Ovary (tissue), 9 donors: ENCODE measurements around the gene DDX51. TPM values are rescaled to one million over a fixed set of nuclear protein-coding genes. Genes with fewer than 3 reads are reported as not detected.
A peak's percentile ranks its signal among the peaks of the same experiment; 100 is the strongest.

Source experiments
- DNase-seq, 5 donors: peaks; one replicate each; pipeline ENCODE4 v3.0.0-alpha.2; 2019 to 2020
- H3K27ac ChIP-seq, 2 donors: fragments of 200-600 bp; one replicate each; pipeline versions ENCODE4 v1.5.1 to v1.8.0; 2019 to 2022
- H3K27me3 ChIP-seq: fragments of 200-600 bp; one replicate; pipeline ENCODE4 v1.8.0; 2022
- H3K36me3 ChIP-seq: fragments of 200-600 bp; sonication (generic); one replicate; pipeline ENCODE4 v1.5.1; 2019
- H3K4me1 ChIP-seq: one replicate; pipeline ENCODE4 v1.8.1; 2013; ENCODE audit warnings: mild to moderate bottlenecking, moderate library complexity; ENCODE audit not compliant: insufficient read depth
- H3K4me3 ChIP-seq: fragments of 200-600 bp; sonication (generic); one replicate; pipeline ENCODE4 v1.5.1; 2017
- H3K9me3 ChIP-seq, 2 donors: fragments of 200-600 bp in 1 of 2; sonication (generic) in 1 of 2; one replicate each; pipeline versions ENCODE4 v1.5.1 to v1.8.1; 2013 to 2019; ENCODE audit warnings: mild to moderate bottlenecking in 1 of 2, moderate library complexity in 1 of 2
- EP300 ChIP-seq: sonication (generic); formaldehyde crosslinking; IDR thresholded peaks from one replicate; pipeline ENCODE4 v1.6.1; 2017; ENCODE audit warnings: antibody characterized with exemption
- POLR2A ChIP-seq: fragments of 450-650 bp; IDR thresholded peaks from one replicate; pipeline ENCODE4 v1.6.1; 2017; ENCODE audit warnings: antibody characterized with exemption, mild to moderate bottlenecking, moderate library complexity
- WGBS, 3 donors: extraction: QIAGEN DNeasy Blood & Tissue Kit in 1 of 3; methylation state at CpG; one replicate each; pipeline versions ENCODE4 v1.1.5 to v1.1.7; 2013 to 2017; 5-methylcytosine and 5-hydroxymethylcytosine counted together
- intact Hi-C, 4 donors: fragments of 100-400 bp; cut with DNase I; formaldehyde crosslinking; loops; one replicate each; pipeline versions ENCODE4 v1.11.0 to v1.15.1; 2022 to 2023
- polyA plus RNA-seq, 2 donors: library from polyadenylated mRNA; stranded (reverse); fragments of 200-250 nt in 1 of 2; fragments of 350-450 nt in 1 of 2; fragmentation: Illumina TruSeq in 1 of 2; extraction: RNeasy Lipid Tissue Mini Kit (QIAGEN cat#74804) in 1 of 2; gene quantifications; one replicate each; pipeline ENCODE4 v1.2.3, GENCODE V29; 2013 to 2014
- total RNA-seq, 7 donors: library from RNA; depleted of rRNA in 2 of 7; stranded (reverse); fragments of >200 nt in 2 of 7; fragmentation: NEBNext Ultra II Directional in 3 of 7; extraction: Animal tissue kit (Norgen Biotek cat#: 25700) in 3 of 7; gene quantifications; one replicate each; pipeline versions ENCODE4 v1.1.0 to v1.2.4, GENCODE V29; 2016 to 2023
- TF ChIP-seq, protein P1 (sequence below), 3 donors: fragments of 450-650 bp in 2 of 3; fragments of 200-600 bp in 1 of 3; IDR thresholded peaks; one replicate each; pipeline versions ENCODE4 v1.5.1 to v1.8.0; 2016 to 2022; ENCODE audit warnings: antibody characterized with exemption in 3 of 3, mild to moderate bottlenecking in 1 of 3
- donor health status: DM: no; HTN: no; CAD: no; lungs with moderate emphysema.
- donor health status: DM: no; HTN: no; CAD: no.
- donor health status: Bipolar disorder and iron deficiency.
- donor health status: DM: yes; HTN: yes; CAD: no.
- donor health status: DM: no; HTN: no; CAD: no.
- donor health status: DM: yes; HTN: yes; CAD: no.

The DDX51 gene
- total and polyA plus RNA-seq, 9 donors = 10.0 to 26.2 (median 21.8) TPM

DNA sequence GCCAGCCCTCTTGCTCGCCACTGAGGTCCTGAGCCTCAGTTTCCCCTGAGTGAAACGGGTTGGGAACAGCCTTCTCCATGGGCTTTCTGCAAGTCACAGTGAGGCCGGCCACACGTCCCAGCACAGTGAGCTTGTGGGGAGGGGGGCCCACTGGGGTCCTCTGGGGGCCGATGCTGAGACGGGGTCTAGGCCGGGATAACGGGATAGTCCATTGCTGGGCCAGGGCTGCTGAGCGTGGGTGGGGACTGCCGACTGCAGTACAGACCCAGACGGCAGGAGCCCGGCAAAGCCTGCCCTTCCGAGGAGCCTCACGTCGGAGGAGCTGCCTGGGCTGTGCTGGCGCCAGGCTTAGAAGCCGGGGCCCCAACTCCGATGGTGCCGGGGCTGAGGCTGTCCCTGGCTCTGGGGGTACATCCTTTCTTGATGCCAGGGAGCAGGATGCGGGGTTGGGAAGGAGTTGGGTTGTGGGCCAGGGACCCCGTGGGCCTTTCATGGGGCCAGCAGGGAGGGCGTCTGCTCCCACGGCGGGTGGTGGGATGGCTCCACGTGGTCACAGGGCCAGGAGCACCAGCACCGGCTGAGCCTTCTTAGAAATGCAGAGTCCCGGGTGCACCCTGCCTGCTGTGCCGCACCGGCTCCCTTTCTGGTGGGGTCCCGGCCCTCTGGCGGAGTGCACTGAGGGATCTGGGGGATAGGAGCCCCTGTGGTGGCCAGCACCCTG, 24.4 kb upstream of the DDX51 start:
- TF ChIP-seq, protein P1, sequence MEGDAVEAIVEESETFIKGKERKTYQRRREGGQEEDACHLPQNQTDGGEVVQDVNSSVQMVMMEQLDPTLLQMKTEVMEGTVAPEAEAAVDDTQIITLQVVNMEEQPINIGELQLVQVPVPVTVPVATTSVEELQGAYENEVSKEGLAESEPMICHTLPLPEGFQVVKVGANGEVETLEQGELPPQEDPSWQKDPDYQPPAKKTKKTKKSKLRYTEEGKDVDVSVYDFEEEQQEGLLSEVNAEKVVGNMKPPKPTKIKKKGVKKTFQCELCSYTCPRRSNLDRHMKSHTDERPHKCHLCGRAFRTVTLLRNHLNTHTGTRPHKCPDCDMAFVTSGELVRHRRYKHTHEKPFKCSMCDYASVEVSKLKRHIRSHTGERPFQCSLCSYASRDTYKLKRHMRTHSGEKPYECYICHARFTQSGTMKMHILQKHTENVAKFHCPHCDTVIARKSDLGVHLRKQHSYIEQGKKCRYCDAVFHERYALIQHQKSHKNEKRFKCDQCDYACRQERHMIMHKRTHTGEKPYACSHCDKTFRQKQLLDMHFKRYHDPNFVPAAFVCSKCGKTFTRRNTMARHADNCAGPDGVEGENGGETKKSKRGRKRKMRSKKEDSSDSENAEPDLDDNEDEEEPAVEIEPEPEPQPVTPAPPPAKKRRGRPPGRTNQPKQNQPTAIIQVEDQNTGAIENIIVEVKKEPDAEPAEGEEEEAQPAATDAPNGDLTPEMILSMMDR (IDR thresholded peaks at IDR 0.05) = no peak
- TF ChIP-seq EP300 (no peak), POLR2A (no peak)
- H3K9me3 ChIP-seq = no peaks in the 10 kb centered on the region
- H3K4me3 ChIP-seq = no peak overlapping the region
- no peaks in the 10 kb centered on the region for H3K4me1 ChIP-seq
- no peak overlapping the region for H3K27ac ChIP-seq
- no peaks in the 10 kb centered on the region for H3K36me3 ChIP-seq
- intact Hi-C loops = loop anchor here in 1 of 4 donors (10.0 kb wide), 1 partner anchor 236 kb away; no protein-coding TSS in a partner anchor
- no peaks in the 10 kb centered on the region for H3K27me3 ChIP-seq
- WGBS, 3 donors = 72 to 73% (median 73%) methylated on average over 24 to 31 of the region's 31 CpGs
- peak in 1 of 5 donors; percentile 11 for DNase-seq

DNA sequence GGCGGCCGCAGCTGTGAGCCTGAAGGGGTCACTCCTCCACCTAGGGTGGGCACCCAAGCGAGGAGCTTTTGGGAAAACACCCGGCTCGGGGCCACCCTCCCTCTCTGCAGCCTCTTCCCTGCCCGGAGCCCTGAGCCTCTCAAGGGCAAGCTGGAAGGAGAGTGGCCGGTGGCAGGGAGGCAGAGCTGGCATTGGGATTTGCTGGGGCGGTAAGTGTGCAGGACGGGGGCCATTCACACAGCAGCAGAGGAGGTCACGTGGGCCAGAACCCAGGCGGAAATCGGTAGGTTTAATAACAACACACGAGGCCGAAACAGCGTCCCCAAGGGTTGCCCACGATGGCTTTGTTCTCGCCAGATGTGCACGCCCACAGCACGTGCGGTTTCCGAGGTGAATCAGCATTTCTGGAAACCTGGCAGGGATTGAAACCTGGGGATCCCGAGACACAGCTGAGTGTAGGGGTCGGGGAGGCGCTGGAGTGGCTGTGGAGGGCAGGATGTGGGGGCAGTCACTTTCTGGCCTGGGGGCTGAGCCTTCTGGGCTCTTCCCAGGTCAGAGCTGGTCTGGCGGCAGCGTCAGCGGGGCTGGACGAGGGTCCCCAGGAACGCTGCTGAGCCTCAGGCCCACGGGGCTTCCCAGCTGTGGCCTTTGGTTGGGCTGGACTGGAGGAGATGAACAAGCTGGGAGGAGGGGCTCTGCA, 23.6 kb upstream of the DDX51 start:
- H3K27me3 ChIP-seq = no peaks in the 10 kb centered on the region
- TF ChIP-seq POLR2A (no peak), EP300 (no peak)
- TF ChIP-seq, protein P1 (IDR thresholded peaks at IDR 0.05) = no peak
- no peaks in the 10 kb centered on the region for H3K4me1 ChIP-seq
- intact Hi-C loops = loop anchor here in 1 of 4 donors (10.0 kb wide), 1 partner anchor 237 kb away; no protein-coding TSS in a partner anchor
- peak in 1 of 5 donors; percentile 12 for DNase-seq
- H3K4me3 ChIP-seq = no peak overlapping the region
- no peaks in the 10 kb centered on the region for H3K9me3 ChIP-seq
- 60 to 71% (median 61%) methylated on average over 28 to 30 of the region's 30 CpGs for WGBS, 3 donors
- H3K36me3 ChIP-seq = no peaks in the 10 kb centered on the region
- no peak overlapping the region for H3K27ac ChIP-seq

DNA sequence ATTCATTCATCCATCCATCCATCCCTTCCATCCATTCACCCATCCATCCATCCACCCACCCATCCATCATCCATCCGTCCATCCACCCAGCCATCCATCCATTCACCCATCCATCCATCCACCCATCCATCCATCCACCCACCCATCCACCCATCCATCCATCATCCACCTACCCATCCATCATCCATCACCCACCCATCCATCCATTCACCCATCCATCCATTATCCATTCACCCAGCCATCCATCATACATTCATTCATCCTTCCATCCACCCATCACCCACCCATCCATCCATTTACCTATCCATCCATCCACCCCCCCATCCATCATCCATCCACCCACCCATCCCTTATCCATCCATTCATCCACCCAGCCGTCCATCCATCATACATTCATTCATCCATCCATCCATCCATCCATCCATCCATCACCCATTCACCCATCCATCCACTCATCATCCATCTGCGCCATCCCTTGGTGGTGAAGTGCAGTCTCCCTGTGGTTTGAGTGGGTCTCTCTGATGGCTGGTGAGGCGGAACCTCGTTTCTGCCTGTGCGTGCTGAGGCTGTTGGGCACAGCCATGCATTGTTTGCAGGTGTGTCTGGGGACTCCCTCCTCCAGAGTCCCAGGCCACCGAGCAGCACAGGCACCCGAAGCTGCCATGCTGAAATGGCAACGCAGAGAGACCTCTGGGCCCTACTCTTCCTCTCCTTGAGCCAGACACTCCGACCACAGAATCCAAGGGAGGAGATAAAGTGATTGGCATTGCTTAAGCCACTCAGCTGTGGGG, 22.9 kb upstream of the DDX51 start:
- H3K27ac ChIP-seq = no peak overlapping the region
- no peaks in the 10 kb centered on the region for H3K27me3 ChIP-seq
- no peak overlapping the region for H3K4me3 ChIP-seq
- peaks cover 3% of the 10 kb centered on the region for H3K4me1 ChIP-seq
- 88 to 93% (median 92%) methylated on average over 10 of the region's 10 CpGs for WGBS, 3 donors
- no peaks in the 10 kb centered on the region for H3K9me3 ChIP-seq
- TF ChIP-seq, protein P1 (IDR thresholded peaks at IDR 0.05) = no peak
- TF ChIP-seq EP300 (no peak), POLR2A (no peak)
- no peaks in the 10 kb centered on the region for H3K36me3 ChIP-seq
- intact Hi-C loops = loop anchor here in 1 of 4 donors (10.0 kb wide), 1 partner anchor 238 kb away; no protein-coding TSS in a partner anchor
- DNase-seq = no peak

DNA sequence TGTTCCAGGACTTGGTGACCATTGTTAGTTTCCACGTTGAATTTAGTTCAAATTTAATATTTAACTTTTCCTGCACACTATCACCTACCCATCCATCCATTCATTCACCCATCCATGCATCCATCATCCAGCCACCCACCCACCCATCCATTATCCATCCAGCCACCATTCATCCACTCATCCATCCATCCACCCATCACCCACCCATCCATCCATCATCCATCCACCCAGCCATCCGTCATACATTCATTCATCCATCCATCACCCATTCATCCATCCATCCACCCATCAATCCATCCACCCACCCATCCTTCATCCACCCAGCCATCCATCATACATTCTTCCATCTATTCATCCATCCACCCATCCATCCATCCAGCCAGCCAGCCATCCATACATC, 22.0 kb upstream of the DDX51 start:
- DNase-seq = no peak
- H3K9me3 ChIP-seq = no peaks in the 10 kb centered on the region
- H3K36me3 ChIP-seq = no peaks in the 10 kb centered on the region
- intact Hi-C loops = loop anchor here in 1 of 4 donors (10.0 kb wide), 1 partner anchor 239 kb away; no protein-coding TSS in a partner anchor
- H3K27me3 ChIP-seq = no peaks in the 10 kb centered on the region
- TF ChIP-seq POLR2A (no peak), EP300 (no peak)
- TF ChIP-seq, protein P1 (IDR thresholded peaks at IDR 0.05) = no peak
- no peak overlapping the region for H3K4me3 ChIP-seq
- H3K4me1 ChIP-seq = peaks cover 3% of the 10 kb centered on the region
- WGBS, 3 donors = 86 to 96% (median 91%) methylated on average over 2 of the region's 2 CpGs
- no peak overlapping the region for H3K27ac ChIP-seq
